Neural cell (in vitro differentiated cells): ENCODE measurements around the gene ACTN2.

Experiments
- POLR2AphosphoS5 ChIP-seq: IDR thresholded peaks from 2 replicates; pipeline ENCODE4 v1.6.1; 2012
- TAF1 ChIP-seq: IDR thresholded peaks from 2 replicates; pipeline ENCODE4 v1.6.1; 2012; ENCODE audit warnings: low read depth
- TF ChIP-seq, protein P1 (sequence below): fragments of 450-650 bp; IDR thresholded peaks from 2 replicates; pipeline ENCODE4 v1.5.1; 2014; ENCODE audit warnings: antibody characterized with exemption, mild to moderate bottlenecking, moderate library complexity; ENCODE audit not compliant: poor library complexity, severe bottlenecking

DNA sequence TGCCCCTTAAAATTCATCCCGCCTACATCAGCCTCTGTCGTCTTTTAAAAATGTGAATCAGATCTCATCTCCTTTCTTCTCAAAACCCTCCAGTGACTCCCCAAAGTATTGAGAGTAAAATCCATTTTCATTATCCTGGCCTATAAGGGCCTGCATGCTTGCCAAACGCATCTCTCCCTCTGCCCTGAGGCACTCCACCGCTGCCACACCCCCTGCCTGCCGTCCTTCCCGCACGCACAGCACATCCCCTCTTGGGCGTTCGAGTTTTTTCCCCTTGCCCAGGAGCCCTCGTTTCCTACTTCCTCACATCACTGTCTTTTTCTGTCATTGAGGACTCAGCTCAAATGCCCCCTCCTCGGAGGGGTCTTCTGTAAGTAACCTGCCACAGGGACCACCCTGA lies 55.5 kb downstream of the ACTN2 start:
- TF ChIP-seq, protein P1, sequence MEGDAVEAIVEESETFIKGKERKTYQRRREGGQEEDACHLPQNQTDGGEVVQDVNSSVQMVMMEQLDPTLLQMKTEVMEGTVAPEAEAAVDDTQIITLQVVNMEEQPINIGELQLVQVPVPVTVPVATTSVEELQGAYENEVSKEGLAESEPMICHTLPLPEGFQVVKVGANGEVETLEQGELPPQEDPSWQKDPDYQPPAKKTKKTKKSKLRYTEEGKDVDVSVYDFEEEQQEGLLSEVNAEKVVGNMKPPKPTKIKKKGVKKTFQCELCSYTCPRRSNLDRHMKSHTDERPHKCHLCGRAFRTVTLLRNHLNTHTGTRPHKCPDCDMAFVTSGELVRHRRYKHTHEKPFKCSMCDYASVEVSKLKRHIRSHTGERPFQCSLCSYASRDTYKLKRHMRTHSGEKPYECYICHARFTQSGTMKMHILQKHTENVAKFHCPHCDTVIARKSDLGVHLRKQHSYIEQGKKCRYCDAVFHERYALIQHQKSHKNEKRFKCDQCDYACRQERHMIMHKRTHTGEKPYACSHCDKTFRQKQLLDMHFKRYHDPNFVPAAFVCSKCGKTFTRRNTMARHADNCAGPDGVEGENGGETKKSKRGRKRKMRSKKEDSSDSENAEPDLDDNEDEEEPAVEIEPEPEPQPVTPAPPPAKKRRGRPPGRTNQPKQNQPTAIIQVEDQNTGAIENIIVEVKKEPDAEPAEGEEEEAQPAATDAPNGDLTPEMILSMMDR: no peak
- TF ChIP-seq POLR2AphosphoS5 (no peak), TAF1 (no peak)
